Inferior parietal cortex (tissue), 1 donor: ENCODE measurements around the gene RERE.

Experiments
- DNase-seq: peaks from one replicate; pipeline ENCODE4 v3.0.0-alpha.2; 2016; ENCODE audit errors: extremely low spot score

Gene RERE

GRCh38 chr1:8311068-8311718 lies 506.2 kb downstream of the RERE start:
- DNase-seq: no peak

- no peak for DNase-seq
Observed at GRCh38 chr1:8307628-8308027, 509.8 kb downstream of the RERE start.

- no peak for DNase-seq
Observed at GRCh38 chr1:8303876-8304275, 513.6 kb downstream of the RERE start.

GRCh38 chr1:8303141-8303540 lies 514.3 kb downstream of the RERE start:
- no peak for DNase-seq
